Stimulated activated CD4-positive, alpha-beta T cell treated with anti-CD3 and anti-CD28 coated beads, Interleukin-4, amount 100 ng/mL, for 48 hours (primary cell): ENCODE data around the gene DCUN1D2.
"Not testable (repeated sequence)": the region's sequence is repeated elsewhere in the genome, so short reads cannot be mapped to it uniquely, and the experiment has no call there.

Source experiments
- DNase-seq, 2 donors: peaks; one replicate each; pipeline ENCODE4 v3.0.0-alpha.2; 2020; ENCODE audit warnings: low read depth in 2 of 2

DCUN1D2 gene

GRCh38 chr13:113465300-113465699 is 25.2 kb downstream of the DCUN1D2 start:
- DNase-seq = no peak

GRCh38 chr13:113464476-113464875 is 26.0 kb downstream of the DCUN1D2 start:
- no peak for DNase-seq

GRCh38 chr13:113461022-113461751 is 29.3 kb downstream of the DCUN1D2 start:
- no peak for DNase-seq

GRCh38 chr13:113460599-113460998 is 29.9 kb downstream of the DCUN1D2 start:
- no peak for DNase-seq

GRCh38 chr13:113460064-113460555 is 30.4 kb downstream of the DCUN1D2 start:
- no peak for DNase-seq

- no peak for DNase-seq
These were observed 32.1 kb downstream of the DCUN1D2 start for GRCh38 chr13:113458253-113459065.

GRCh38 chr13:113457510-113457909 is 33.0 kb downstream of the DCUN1D2 start:
- no peak for DNase-seq

- DNase-seq = no peak
These were observed 34.3 kb downstream of the DCUN1D2 start for GRCh38 chr13:113456116-113456702.

- DNase-seq = no peak
These were observed 35.1 kb downstream of the DCUN1D2 start for GRCh38 chr13:113455384-113455783.

- no peak for DNase-seq
These were observed 35.6 kb downstream of the DCUN1D2 start for GRCh38 chr13:113454936-113455335.

- no peak for DNase-seq
These were observed 37.3 kb downstream of the DCUN1D2 start, which contains the start of gene ADPRHL1 for GRCh38 chr13:113452942-113453901. Gene ADPRHL1, minus strand, starts transcription at chr13:113453488. Its CDS starts 51 bp downstream, at chr13:113453437.

GRCh38 chr13:113452466-113452865 is 38.0 kb downstream of the DCUN1D2 start:
- no peak for DNase-seq

GRCh38 chr13:113451951-113452421 is 38.5 kb downstream of the DCUN1D2 start:
- no peak for DNase-seq

- DNase-seq = not testable (repeated sequence)
These were observed 39.5 kb downstream of the DCUN1D2 start for GRCh38 chr13:113450861-113451620.

- not testable (repeated sequence) for DNase-seq
These were observed 40.2 kb downstream of the DCUN1D2 start for GRCh38 chr13:113450348-113450744.

GRCh38 chr13:113449693-113450347 is 40.7 kb downstream of the DCUN1D2 start:
- DNase-seq = no peak

GRCh38 chr13:113448885-113449692 is 41.4 kb downstream of the DCUN1D2 start:
- peak in 1 of 2 donors; percentile 60 for DNase-seq

- DNase-seq = no peak
These were observed 42.0 kb downstream of the DCUN1D2 start for GRCh38 chr13:113448545-113448884.

- no peak for DNase-seq
These were observed 42.9 kb downstream of the DCUN1D2 start for GRCh38 chr13:113447596-113447995.
